GM12892 (cell line): Measurements from ENCODE around the gene TAX1BP3.

Experiments
- POLR2A ChIP-seq: IDR thresholded peaks from 2 replicates; pipeline ENCODE4 v1.6.1; 2011; ENCODE audit warnings: low read depth, low read length, control low read depth
- POLR2AphosphoS5 ChIP-seq: IDR thresholded peaks from 2 replicates; pipeline ENCODE4 v1.6.1; 2011; ENCODE audit warnings: low read depth, low read length, control low read depth
- TAF1 ChIP-seq: IDR thresholded peaks from 2 replicates; pipeline ENCODE4 v1.6.1; 2011; ENCODE audit warnings: low read depth, mild to moderate bottlenecking, control low read depth, low read length, borderline replicate concordance

GRCh38 chr17:3636908-3637373 lies 31.4 kb downstream of the TAX1BP3 start:
- TF ChIP-seq POLR2A (no peak), POLR2AphosphoS5 (no peak), TAF1 (no peak)
